K562 treated with DMSO at 1 percent for 24 hours (cell line): Measurements from ENCODE around the gene NEDD4. TPM values are rescaled to one million over a fixed set of nuclear protein-coding genes. Genes with fewer than 3 reads are reported as not detected.

Experiments
- total RNA-seq: library from RNA; unstranded; fragments of 300-600 nt; gene quantifications from 2 replicates; pipeline ENCODE4 v1.2.3, GENCODE V29; 2022; ENCODE audit warnings: low read depth; ENCODE audit not compliant: insufficient read depth

The NEDD4 gene
- 15.6 and 21.0 TPM in 2 replicates for total RNA-seq

GRCh38 chr15:55993111-55993803 is at the start of gene NEDD4:
Gene NEDD4, minus strand, starts transcription at chr15:55993612. Its CDS starts 57 bp downstream, at chr15:55993555.

